ENCODE data around the gene DNAJC9. TPM values are rescaled to one million over a fixed set of nuclear protein-coding genes. Genes with fewer than 3 reads are reported as not detected.

DNAJC9 gene
- total RNA-seq, 1 experiment from 2014 or later: 72.9 TPM

DNA sequence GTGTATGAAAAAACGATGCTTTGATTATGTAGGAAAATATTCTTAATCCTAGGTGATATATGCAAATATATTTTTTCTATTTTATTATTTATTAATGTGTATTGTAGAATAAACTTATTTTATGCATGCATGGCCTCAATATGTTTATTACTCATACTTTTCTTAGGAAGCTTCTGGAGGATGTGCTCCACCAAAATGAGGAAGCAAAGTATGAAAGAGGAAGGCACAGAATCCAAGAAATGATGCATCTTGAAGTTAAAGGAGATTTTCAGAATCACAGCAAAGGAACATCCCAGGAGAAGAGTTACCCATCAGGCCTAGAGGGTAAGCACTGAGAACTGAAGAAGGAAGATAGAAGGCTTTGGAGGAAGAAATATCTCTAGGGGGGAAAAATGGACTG lies 40.4 kb upstream of the DNAJC9 start:
- ChIA-PET POLR2A (ENCODE audit: low non-redundant PET) (no interaction called here), CTCF (no interaction called here)
- Histone ChIP-seq H3K4me3 (ENCODE audit: low read depth, low read length, poor library complexity, severe bottlenecking) (no peak overlapping the region), H3K27ac (ENCODE audit: low read depth, low read length, poor library complexity, severe bottlenecking) (no peak overlapping the region), H3K36me3 (ENCODE audit: insufficient read depth, low read length, poor library complexity, severe bottlenecking) (no peaks in the 10 kb centered on the region), H3K4me1 (ENCODE audit: insufficient read depth, low read length, poor library complexity, severe bottlenecking) (no peaks in the 10 kb centered on the region), H3K9me3 (ENCODE audit: low read depth, low read length, poor library complexity, severe bottlenecking) (peaks cover 5% of the 10 kb centered on the region), H3K27me3 (replicated peaks; ENCODE audit: insufficient read depth, low read depth, low read length, poor library complexity) (no peaks in the 10 kb centered on the region)
- no TSS peak for BruUV-seq (replicated peaks)
- DNase-seq (ENCODE audit: low spot score): no peak
- TF ChIP-seq CTCF (conservative IDR thresholded peaks at IDR 0.05; ENCODE audit: low read depth, low read length) (no peak), EZH2 (IDR thresholded peaks at IDR 0.05; ENCODE audit: borderline replicate concordance, low read depth, low read length, poor library complexity, severe bottlenecking) (no peak)
- intact Hi-C loops (cut with micrococcal nuclease; ENCODE audit: unreplicated experiment): no loop called here

DNA sequence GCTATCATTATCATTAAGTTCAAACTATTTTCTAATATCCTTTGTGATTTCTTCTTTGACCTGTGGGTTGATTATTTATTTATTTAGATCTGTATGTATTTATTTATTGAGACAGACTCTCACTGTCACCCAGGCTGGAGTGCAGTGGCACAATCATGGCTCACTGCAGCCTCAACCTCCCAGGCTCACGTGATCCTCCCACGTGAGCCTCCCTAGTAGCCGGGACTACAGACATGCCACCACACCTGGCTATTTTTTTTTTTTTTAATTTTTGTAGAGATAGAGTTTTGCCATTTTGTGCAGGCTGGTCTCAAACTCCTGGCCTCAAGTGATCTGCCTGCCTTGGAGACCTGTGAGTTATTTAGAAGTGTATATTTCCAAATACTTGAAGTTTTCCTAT lies 34.0 kb upstream of the DNAJC9 start:
- Histone ChIP-seq H3K27ac (ENCODE audit: low read depth, low read length, poor library complexity, severe bottlenecking) (no peak overlapping the region), H3K9me3 (ENCODE audit: low read depth, low read length, poor library complexity, severe bottlenecking) (peaks cover 4% of the 10 kb centered on the region), H3K27me3 (replicated peaks; ENCODE audit: insufficient read depth, low read depth, low read length, poor library complexity) (no peaks in the 10 kb centered on the region), H3K4me1 (ENCODE audit: insufficient read depth, low read length, poor library complexity, severe bottlenecking) (no peaks in the 10 kb centered on the region), H3K36me3 (ENCODE audit: insufficient read depth, low read length, poor library complexity, severe bottlenecking) (no peaks in the 10 kb centered on the region), H3K4me3 (ENCODE audit: low read depth, low read length, poor library complexity, severe bottlenecking) (no peak overlapping the region)
- no peak for DNase-seq (ENCODE audit: low spot score)
- intact Hi-C loops (cut with micrococcal nuclease; ENCODE audit: unreplicated experiment): no loop called here
- no TSS peak for BruUV-seq (replicated peaks)
- ChIA-PET POLR2A (ENCODE audit: low non-redundant PET) (no interaction called here), CTCF (no interaction called here)
- TF ChIP-seq CTCF (conservative IDR thresholded peaks at IDR 0.05; ENCODE audit: low read depth, low read length) (no peak), EZH2 (IDR thresholded peaks at IDR 0.05; ENCODE audit: borderline replicate concordance, low read depth, low read length, poor library complexity, severe bottlenecking) (no peak)

DNA sequence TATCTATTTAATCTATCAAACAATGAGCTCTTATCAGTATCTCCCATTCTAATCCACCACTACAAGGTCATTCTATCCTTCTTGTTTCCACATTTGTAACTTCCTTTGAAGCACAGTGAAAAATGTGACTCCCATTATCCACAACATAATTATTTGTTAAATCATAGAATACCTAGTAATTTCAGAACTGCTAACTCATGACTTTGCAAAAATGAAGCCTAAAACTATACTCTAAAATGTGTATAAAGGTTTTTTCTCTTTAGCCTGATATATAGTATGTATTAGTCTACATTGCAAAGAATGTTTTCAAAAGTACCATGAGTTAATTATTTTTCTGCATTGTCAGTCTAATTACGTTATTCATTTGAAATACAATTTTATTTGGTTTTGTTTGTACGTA lies 17.4 kb upstream of the DNAJC9 start:
- POLR2A ChIA-PET (ENCODE audit: low non-redundant PET): no interaction called here

More for the DNA sequence above, 17.4 kb upstream of the DNAJC9 start:
- intact Hi-C loops (cut with micrococcal nuclease; ENCODE audit: unreplicated experiment): loop anchor here (1.0 kb wide), 1 partner anchor 380 kb away; no protein-coding TSS in a partner anchor
- BruUV-seq (replicated peaks): no TSS peak
- no peak overlapping the region for H3K27ac ChIP-seq (ENCODE audit: low read depth, low read length, poor library complexity, severe bottlenecking)
- H3K9me3 ChIP-seq (ENCODE audit: low read depth, low read length, poor library complexity, severe bottlenecking): no peaks in the 10 kb centered on the region
- H3K27me3 ChIP-seq (replicated peaks; ENCODE audit: insufficient read depth, low read depth, low read length, poor library complexity): no peaks in the 10 kb centered on the region
- H3K4me3 ChIP-seq (ENCODE audit: low read depth, low read length, poor library complexity, severe bottlenecking): no peak overlapping the region
- TF ChIP-seq CTCF (conservative IDR thresholded peaks at IDR 0.05; ENCODE audit: low read depth, low read length): no peak
- TF ChIP-seq EZH2 (IDR thresholded peaks at IDR 0.05; ENCODE audit: borderline replicate concordance, low read depth, low read length, poor library complexity, severe bottlenecking): no peak
- DNase-seq (ENCODE audit: low spot score): no peak
- CTCF ChIA-PET: interaction anchor here (0.9 kb wide), 1 partner anchor 27 kb away, joined by 3 read pairs; no protein-coding TSS in a partner anchor
- no peaks in the 10 kb centered on the region for H3K36me3 ChIP-seq (ENCODE audit: insufficient read depth, low read length, poor library complexity, severe bottlenecking)
- H3K4me1 ChIP-seq (ENCODE audit: insufficient read depth, low read length, poor library complexity, severe bottlenecking): peaks cover 5% of the 10 kb centered on the region

All from A673 (cell line).